B cell (primary cell): ENCODE data around the gene PTGES. TPM values are rescaled to one million over a fixed set of nuclear protein-coding genes. Genes with fewer than 3 reads are reported as not detected.

ENCODE experiments used
- ATAC-seq: fragments of 200-7000 bp; cut with Tn5 transposase; one replicate; pipeline ENCODE4 v1.10.0; 2021; ENCODE audit warnings: low read depth, mild to moderate bottlenecking, moderate number of reproducible peaks, moderate library complexity
- CTCF ChIA-PET: fragments of 350-600 bp; sonication (Branson Sonifier 250); formaldehyde crosslinking; loops from one replicate; lab custom pipeline; 2021; ENCODE audit warnings: antibody characterized with exemption, inconsistent platforms; lab: Charles Lee
- POLR2A ChIA-PET: fragments of 350-600 bp; sonication (Branson Sonifier 250); formaldehyde crosslinking; loops from one replicate; lab custom pipeline; 2021; ENCODE audit warnings: antibody characterized with exemption; lab: Charles Lee
- DNase-seq: peaks from one replicate; pipeline ENCODE4 v3.0.0; 2013
- H2AFZ ChIP-seq: 2 replicates; pipeline ENCODE4 v1.6.1; 2012; ENCODE audit warnings: mild to moderate bottlenecking, low read depth, low read length; ENCODE audit not compliant: insufficient read depth, poor library complexity, severe bottlenecking
- H3K27ac ChIP-seq, 2 donors: 1 replicate in 1 of 2; 2 replicates in 1 of 2; pipeline ENCODE4 v1.5.1; 2012 to 2013; ENCODE audit warnings: low read length in 2 of 2, mild to moderate bottlenecking in 2 of 2, moderate library complexity in 1 of 2
- H3K27me3 ChIP-seq, 4 experiments: fragments of 200-600 bp in 1 of 4; sonication (generic) in 1 of 4; replicated peaks in 1 of 4; 1 replicate in 2 of 4; 2 replicates in 2 of 4; pipeline versions ENCODE4 v1.6.1 to v1.7.0; 2013 to 2016; ENCODE audit warnings: low read length in 3 of 4, mild to moderate bottlenecking in 2 of 4, mixed read lengths in 1 of 4, moderate library complexity in 1 of 4; ENCODE audit not compliant: insufficient read depth in 4 of 4, control insufficient read depth in 3 of 4; ENCODE audit errors: control extremely low read depth in 1 of 4
- H3K36me3 ChIP-seq, 2 experiments: replicated peaks in 1 of 2; 1 replicate in 1 of 2; 2 replicates in 1 of 2; pipeline versions ENCODE4 v1.6.1 to v1.7.1; 2013; ENCODE audit warnings: low read length in 1 of 2; ENCODE audit not compliant: insufficient read depth in 2 of 2, control insufficient read depth in 1 of 2; ENCODE audit errors: control extremely low read depth in 1 of 2, extremely low read depth in 1 of 2
- H3K4me1 ChIP-seq, 2 donors: fragments of 200-600 bp in 1 of 2; sonication (generic) in 1 of 2; 1 replicate in 1 of 2; 2 replicates in 1 of 2; pipeline versions ENCODE4 v1.5.1 to v1.6.1; 2013 to 2017; ENCODE audit warnings: low read length in 2 of 2; ENCODE audit not compliant: control insufficient read depth in 2 of 2, insufficient read depth in 2 of 2
- H3K4me2 ChIP-seq: replicated peaks from 2 replicates; pipeline ENCODE3; 2012; ENCODE audit warnings: mild to moderate bottlenecking, low read depth, low read length; ENCODE audit not compliant: poor library complexity, severe bottlenecking
- H3K4me3 ChIP-seq, 5 experiments: fragments of 200-600 bp in 1 of 5; sonication (generic) in 1 of 5; 1 replicate in 3 of 5; 2 replicates in 2 of 5; pipeline versions ENCODE4 v1.5.1 to v1.7.0; 2011 to 2016; ENCODE audit warnings: low read length in 4 of 5, mild to moderate bottlenecking in 4 of 5, low read depth in 2 of 5, control low read depth in 1 of 5, moderate library complexity in 1 of 5; ENCODE audit not compliant: insufficient read depth in 1 of 5; ENCODE audit errors: control extremely low read depth in 1 of 5, extremely low read depth in 1 of 5
- H3K79me2 ChIP-seq: fragments of 200-600 bp; sonication (generic); one replicate; pipeline ENCODE4 v1.6.0; 2016; ENCODE audit warnings: low read length; ENCODE audit not compliant: control insufficient read depth, insufficient read depth
- H3K9ac ChIP-seq: fragments of 200-600 bp; sonication (generic); 2 replicates; pipeline ENCODE4 v1.6.1; 2017; ENCODE audit warnings: mild to moderate bottlenecking, low read length, moderate library complexity
- H3K9me3 ChIP-seq, 3 donors: one replicate each; pipeline versions ENCODE4 v1.6.1 to v1.7.1; 2013; ENCODE audit warnings: low read length in 2 of 3; ENCODE audit not compliant: control insufficient read depth in 2 of 3, insufficient read depth in 1 of 3; ENCODE audit errors: control extremely low read depth in 1 of 3
- H4K20me1 ChIP-seq: 2 replicates; pipeline ENCODE4 v1.6.0; 2012; ENCODE audit warnings: mild to moderate bottlenecking, low read length; ENCODE audit not compliant: insufficient read depth, control insufficient read depth, poor library complexity, severe bottlenecking
- H3K27ac Mint-ChIP-seq: one replicate; pipeline ENCODE4 v1.8.0; 2021; ENCODE audit warnings: mixed read lengths
- H3K27me3 Mint-ChIP-seq: one replicate; pipeline ENCODE4 v1.8.0; 2021; ENCODE audit warnings: mixed read lengths
- H3K4me1 Mint-ChIP-seq: one replicate; pipeline ENCODE4 v1.8.0; 2021; ENCODE audit warnings: mixed read lengths
- H3K4me3 Mint-ChIP-seq: one replicate; pipeline ENCODE4 v1.8.0; 2021; ENCODE audit warnings: mixed read lengths
- H3K9me3 Mint-ChIP-seq: one replicate; pipeline ENCODE4 v1.8.0; 2022; ENCODE audit warnings: mixed read lengths; ENCODE audit not compliant: insufficient read depth
- EZH2 ChIP-seq: IDR thresholded peaks from 2 replicates; pipeline ENCODE4 v1.6.1; 2012; ENCODE audit warnings: borderline replicate concordance, low read depth, mild to moderate bottlenecking, moderate library complexity, low read length; ENCODE audit not compliant: insufficient read depth, poor library complexity, severe bottlenecking
- WGBS: methylation state at CpG from one replicate; pipeline ENCODE4 v1.1.5; 2013; ENCODE audit warnings: missing lambda C conversion rate; ENCODE audit not compliant: insufficient coverage; 5-methylcytosine and 5-hydroxymethylcytosine counted together
- intact Hi-C: fragments of 100-400 bp; cut with micrococcal nuclease; formaldehyde crosslinking; loops from one replicate; pipeline ENCODE4 v1.10.0; 2022
- polyA minus RNA-seq: library from RNA; depleted of rRNA, polyadenylated mRNA; stranded (reverse); fragments of >200 nt; gene quantifications from 2 replicates; pipeline ENCODE4 v1.2.3, GENCODE V29; 2012
- polyA plus RNA-seq: library from polyadenylated mRNA; depleted of rRNA; stranded (reverse); fragments of >200 nt; gene quantifications from 2 replicates; pipeline ENCODE4 v1.2.3, GENCODE V29; 2012
- total RNA-seq, 2 donors: library from RNA; stranded (reverse); fragments of 120-200 nt in 1 of 2; gene quantifications; 1 replicate in 1 of 2; 2 replicates in 1 of 2; pipeline versions ENCODE4 v1.2.3 to v1.2.4, GENCODE V29; 2013 to 2022
- TF ChIP-seq, protein P1 (sequence below): fragments of 200-600 bp; IDR thresholded peaks from one replicate; pipeline ENCODE4 v1.8.0; 2022; ENCODE audit warnings: antibody characterized with exemption, mild to moderate bottlenecking

Gene PTGES, protein sequence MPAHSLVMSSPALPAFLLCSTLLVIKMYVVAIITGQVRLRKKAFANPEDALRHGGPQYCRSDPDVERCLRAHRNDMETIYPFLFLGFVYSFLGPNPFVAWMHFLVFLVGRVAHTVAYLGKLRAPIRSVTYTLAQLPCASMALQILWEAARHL
- total RNA-seq: not detected in 2 replicates
- 0.19 TPM for total RNA-seq (2013)
- 0.07 TPM in 1 of 2 replicates, not detected in the other for polyA plus RNA-seq
- not detected in 2 replicates for polyA minus RNA-seq

DNA sequence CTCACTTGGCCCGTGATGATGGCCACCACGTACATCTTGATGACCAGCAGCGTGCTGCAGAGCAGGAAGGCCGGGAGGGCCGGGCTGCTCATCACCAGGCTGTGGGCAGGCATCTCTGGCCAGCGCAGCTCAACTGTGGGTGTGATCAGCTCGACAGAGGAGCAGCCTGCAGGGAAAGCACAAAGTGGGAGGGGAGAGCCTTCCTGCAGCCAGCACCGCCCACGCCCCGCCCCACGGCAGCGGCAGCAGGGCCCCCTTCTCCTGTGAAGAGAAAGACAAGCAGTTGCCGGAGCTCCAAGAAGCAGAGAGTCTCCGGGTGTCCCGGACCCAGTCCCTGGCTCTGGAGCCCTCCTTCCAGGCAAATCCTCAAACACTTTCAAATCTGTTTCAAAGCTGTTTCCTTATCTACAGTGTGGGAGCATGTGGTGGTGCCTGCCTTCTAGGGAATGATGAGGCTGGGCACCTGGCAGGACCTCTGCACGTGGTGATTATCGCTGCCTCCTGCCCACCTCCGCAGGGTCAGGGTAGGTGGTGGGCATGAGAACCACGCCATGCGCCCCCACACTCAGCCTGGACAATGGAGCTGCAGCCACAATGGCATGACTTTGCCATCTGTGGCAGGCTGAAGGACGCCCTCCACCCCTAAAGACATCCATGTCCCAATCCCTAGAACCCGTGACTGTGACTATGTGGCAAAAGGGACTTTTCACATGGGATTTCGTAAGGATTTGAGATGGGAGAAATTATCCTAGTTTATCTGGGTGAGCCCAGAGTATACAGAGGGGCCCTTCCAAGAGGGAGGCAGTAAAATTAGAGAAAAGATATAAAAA, at the start of gene PTGES:
TSS of gene PTGES (minus strand) at position 143 of the 830 bp plus-strand sequence. CDS start at position 113, 30 bp downstream.
- H3K4me2 ChIP-seq: peak within 1 kb of the TSS; percentile 14
- peaks cover 12% of the 10 kb centered on the region for H3K4me1 Mint-ChIP-seq
- H3K27me3 ChIP-seq: peaks cover 0 to 8% (median 3%) of the 10 kb centered on the region in 4 experiments
- H3K79me2 ChIP-seq: no peaks in the 10 kb centered on the region
- ChIA-PET POLR2A (no interaction called here), CTCF (no interaction called here)
- H3K4me3 Mint-ChIP-seq: no peak within 1 kb of the TSS
- no peak for DNase-seq
- H3K36me3 ChIP-seq: no peaks in the 10 kb centered on the region
- ATAC-seq: no peak
- H3K9me3 Mint-ChIP-seq: no peaks in the 10 kb centered on the region
- no peaks in the 10 kb centered on the region for H4K20me1 ChIP-seq
- H3K4me1 ChIP-seq: peaks cover 13% of the 10 kb centered on the region in 2 donors
- peaks cover 0 to 4% (median 0%) of the 10 kb centered on the region in 3 donors for H3K9me3 ChIP-seq
- no peak within 1 kb of the TSS for H3K9ac ChIP-seq
- peaks cover 20% of the 10 kb centered on the region for H3K27me3 Mint-ChIP-seq
- no peak within 1 kb of the TSS for H3K4me3 ChIP-seq
- intact Hi-C loops: no loop called here
- 29% methylated on average over 20 of the region's 23 CpGs for WGBS
- TF ChIP-seq, protein P1, sequence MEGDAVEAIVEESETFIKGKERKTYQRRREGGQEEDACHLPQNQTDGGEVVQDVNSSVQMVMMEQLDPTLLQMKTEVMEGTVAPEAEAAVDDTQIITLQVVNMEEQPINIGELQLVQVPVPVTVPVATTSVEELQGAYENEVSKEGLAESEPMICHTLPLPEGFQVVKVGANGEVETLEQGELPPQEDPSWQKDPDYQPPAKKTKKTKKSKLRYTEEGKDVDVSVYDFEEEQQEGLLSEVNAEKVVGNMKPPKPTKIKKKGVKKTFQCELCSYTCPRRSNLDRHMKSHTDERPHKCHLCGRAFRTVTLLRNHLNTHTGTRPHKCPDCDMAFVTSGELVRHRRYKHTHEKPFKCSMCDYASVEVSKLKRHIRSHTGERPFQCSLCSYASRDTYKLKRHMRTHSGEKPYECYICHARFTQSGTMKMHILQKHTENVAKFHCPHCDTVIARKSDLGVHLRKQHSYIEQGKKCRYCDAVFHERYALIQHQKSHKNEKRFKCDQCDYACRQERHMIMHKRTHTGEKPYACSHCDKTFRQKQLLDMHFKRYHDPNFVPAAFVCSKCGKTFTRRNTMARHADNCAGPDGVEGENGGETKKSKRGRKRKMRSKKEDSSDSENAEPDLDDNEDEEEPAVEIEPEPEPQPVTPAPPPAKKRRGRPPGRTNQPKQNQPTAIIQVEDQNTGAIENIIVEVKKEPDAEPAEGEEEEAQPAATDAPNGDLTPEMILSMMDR: no peak
- TF ChIP-seq EZH2: no peak
- H3K27ac ChIP-seq: no peak within 1 kb of the TSS
- peak within 1 kb of the TSS; percentile 28 for H2AFZ ChIP-seq
- no peak within 1 kb of the TSS for H3K27ac Mint-ChIP-seq

DNA sequence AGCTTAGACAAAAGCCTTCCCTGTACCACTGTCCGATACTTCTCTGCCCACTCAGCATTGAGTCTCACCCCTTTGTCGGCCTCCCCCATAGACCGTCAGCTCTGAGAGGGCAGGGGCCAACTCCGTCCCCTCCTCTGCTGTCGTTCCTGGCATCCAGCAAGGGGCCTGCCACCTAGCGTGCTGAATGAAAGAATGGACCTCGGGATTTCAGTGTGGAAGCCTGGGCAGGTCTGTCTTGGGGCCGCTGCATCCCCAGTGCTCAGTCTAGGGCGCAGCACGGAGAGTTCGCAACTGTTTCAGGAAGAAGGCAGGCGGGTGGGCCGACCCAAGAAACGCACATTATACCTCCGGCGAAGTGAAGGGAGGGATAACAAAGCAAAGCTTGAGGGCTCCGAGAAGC, 48.7 kb upstream of the PTGES start:
- DNase-seq (no peak), ATAC-seq (no peak)
- Mint-ChIP-seq H3K27ac (no peak overlapping the region), H3K9me3 (no peaks in the 10 kb centered on the region), H3K27me3 (no peaks in the 10 kb centered on the region), H3K4me3 (peak overlapping the region; percentile 71), H3K4me1 (peaks cover 20% of the 10 kb centered on the region)
- POLR2A ChIA-PET: no interaction called here
- 95% methylated on average over 16 of the region's 17 CpGs for WGBS
- TF ChIP-seq, protein P1: no peak
- TF ChIP-seq EZH2: no peak
- H3K27ac ChIP-seq: no peak overlapping the region
- no peaks in the 10 kb centered on the region for H3K27me3 ChIP-seq
- H3K9ac ChIP-seq: no peak overlapping the region
- no peaks in the 10 kb centered on the region for H3K9me3 ChIP-seq
- CTCF ChIA-PET: interaction anchor here (1.0 to 1.4 kb wide), 2 partner anchors 33 to 63 kb away, joined by 3 to 4 read pairs; partner anchors contain the start of gene C9orf78
- intact Hi-C loops: loop anchor here (5.0 to 10.0 kb wide), 3 partner anchors 174 to 1079 kb away; partner anchors contain the start of genes CRAT, NTMT1, PTPA and ZDHHC12
- no peak overlapping the region for H2AFZ ChIP-seq
- H3K4me2 ChIP-seq: no peak overlapping the region
- H4K20me1 ChIP-seq: no peaks in the 10 kb centered on the region
- H3K4me1 ChIP-seq: peaks cover 6 to 13% of the 10 kb centered on the region in 2 donors
- H3K4me3 ChIP-seq: no peak overlapping the region
- H3K79me2 ChIP-seq: peaks cover 14% of the 10 kb centered on the region
- H3K36me3 ChIP-seq: no peaks in the 10 kb centered on the region
